Loucy (cell line): ENCODE results near the gene STH.

ENCODE experiments used
- H2AFZ ChIP-seq: fragments of 200-600 bp; sonication (generic); 2 replicates; pipeline ENCODE4 v1.6.0; 2016; ENCODE audit warnings: antibody characterized with exemption, mild to moderate bottlenecking, low read length, moderate library complexity
- H3F3A ChIP-seq: fragments of 200-600 bp; 2 replicates; pipeline ENCODE4 v1.6.0; 2016; ENCODE audit warnings: antibody characterized with exemption, low read depth, mild to moderate bottlenecking
- H3K27me3 ChIP-seq: fragments of 200-600 bp; sonication (generic); 2 replicates; pipeline ENCODE4 v1.6.1; 2014; ENCODE audit warnings: low read length, mild to moderate bottlenecking; ENCODE audit not compliant: insufficient read depth, poor library complexity, severe bottlenecking
- H3K36me3 ChIP-seq: fragments of 200-600 bp; sonication (generic); 2 replicates; pipeline ENCODE4 v1.6.1; 2016; ENCODE audit warnings: low read length; ENCODE audit not compliant: insufficient read depth
- H3K4me1 ChIP-seq: fragments of 200-600 bp; sonication (generic); 2 replicates; pipeline ENCODE4 v1.5.1; 2014; ENCODE audit warnings: low read length, mild to moderate bottlenecking; ENCODE audit not compliant: insufficient read depth, poor library complexity, severe bottlenecking
- H3K4me2 ChIP-seq: fragments of 200-600 bp; sonication (generic); 2 replicates; pipeline ENCODE4 v1.6.0; 2014; ENCODE audit warnings: antibody characterized with exemption, low read length, low read depth, mild to moderate bottlenecking; ENCODE audit not compliant: poor library complexity, severe bottlenecking
- H3K4me3 ChIP-seq: fragments of 200-600 bp; sonication (generic); 2 replicates; pipeline ENCODE4 v1.5.1; 2014; ENCODE audit warnings: low read length, mild to moderate bottlenecking, mixed read lengths; ENCODE audit not compliant: poor library complexity, severe bottlenecking
- H3K79me2 ChIP-seq: fragments of 200-600 bp; sonication (generic); 2 replicates; pipeline ENCODE4 v1.6.1; 2014; ENCODE audit warnings: low read length; ENCODE audit not compliant: insufficient read depth
- H3K9ac ChIP-seq: fragments of 200-600 bp; sonication (generic); 2 replicates; pipeline ENCODE4 v1.6.0; 2014; ENCODE audit warnings: mild to moderate bottlenecking, low read depth, low read length, moderate library complexity; ENCODE audit not compliant: poor library complexity, severe bottlenecking
- H3K9me2 ChIP-seq: fragments of 200-600 bp; sonication (generic); replicated peaks from 2 replicates; pipeline ENCODE4 v1.6.1; 2016; ENCODE audit warnings: low read depth, low read length, mixed read lengths
- H3K9me3 ChIP-seq: fragments of 200-600 bp; sonication (generic); 2 replicates; pipeline ENCODE4 v1.6.1; 2014; ENCODE audit warnings: mild to moderate bottlenecking, antibody characterized with exemption, low read length, low read depth; ENCODE audit not compliant: insufficient read depth
- H4K20me1 ChIP-seq: fragments of 200-600 bp; sonication (generic); 2 replicates; pipeline ENCODE4 v1.6.0; 2014; ENCODE audit warnings: antibody characterized with exemption, low read length, mild to moderate bottlenecking; ENCODE audit not compliant: insufficient read depth, poor library complexity, severe bottlenecking
- EZH2phosphoT487 ChIP-seq: fragments of 200-600 bp; IDR thresholded peaks from 2 replicates; pipeline ENCODE4 v1.6.1; 2018; ENCODE audit warnings: antibody characterized with exemption, mild to moderate bottlenecking, moderate library complexity, borderline replicate concordance
- TF ChIP-seq, protein P1 (sequence below): fragments of 200-600 bp; sonication (generic); conservative IDR thresholded peaks from 2 replicates; pipeline ENCODE4 v1.5.1; 2014; ENCODE audit warnings: mild to moderate bottlenecking, antibody characterized with exemption, low read length

STH gene

DNA sequence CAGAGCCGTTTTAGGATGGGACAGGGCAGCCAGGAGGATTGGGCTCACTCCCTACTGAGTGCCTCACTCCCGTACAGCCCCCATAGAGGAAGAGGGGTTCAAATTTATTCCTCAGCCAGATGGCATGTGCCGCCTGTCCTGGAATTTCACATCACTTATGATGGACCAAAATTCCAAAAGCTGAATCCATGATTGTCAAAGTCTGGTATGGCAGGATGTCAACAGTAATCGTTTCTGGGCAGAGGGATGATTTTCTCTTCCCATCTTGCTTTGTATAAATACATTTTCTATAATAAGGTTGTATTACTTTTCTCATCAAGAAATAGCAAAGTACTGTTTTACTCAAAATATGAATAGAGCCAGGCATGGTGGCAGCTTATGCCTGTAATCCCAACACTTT is 38.7 kb upstream of the STH start:
- Histone ChIP-seq H3K36me3 (no peaks in the 10 kb centered on the region), H3K9ac (no peak overlapping the region), H3K4me1 (peaks cover 6% of the 10 kb centered on the region), H2AFZ (no peak overlapping the region), H3K9me2 (no peaks in the 10 kb centered on the region), H3K27me3 (no peaks in the 10 kb centered on the region), H3F3A (no peaks in the 10 kb centered on the region), H3K9me3 (no peaks in the 10 kb centered on the region), H3K79me2 (no peaks in the 10 kb centered on the region), H4K20me1 (no peaks in the 10 kb centered on the region), H3K4me3 (no peak overlapping the region), H3K4me2 (no peak overlapping the region)
- TF ChIP-seq, protein P1, sequence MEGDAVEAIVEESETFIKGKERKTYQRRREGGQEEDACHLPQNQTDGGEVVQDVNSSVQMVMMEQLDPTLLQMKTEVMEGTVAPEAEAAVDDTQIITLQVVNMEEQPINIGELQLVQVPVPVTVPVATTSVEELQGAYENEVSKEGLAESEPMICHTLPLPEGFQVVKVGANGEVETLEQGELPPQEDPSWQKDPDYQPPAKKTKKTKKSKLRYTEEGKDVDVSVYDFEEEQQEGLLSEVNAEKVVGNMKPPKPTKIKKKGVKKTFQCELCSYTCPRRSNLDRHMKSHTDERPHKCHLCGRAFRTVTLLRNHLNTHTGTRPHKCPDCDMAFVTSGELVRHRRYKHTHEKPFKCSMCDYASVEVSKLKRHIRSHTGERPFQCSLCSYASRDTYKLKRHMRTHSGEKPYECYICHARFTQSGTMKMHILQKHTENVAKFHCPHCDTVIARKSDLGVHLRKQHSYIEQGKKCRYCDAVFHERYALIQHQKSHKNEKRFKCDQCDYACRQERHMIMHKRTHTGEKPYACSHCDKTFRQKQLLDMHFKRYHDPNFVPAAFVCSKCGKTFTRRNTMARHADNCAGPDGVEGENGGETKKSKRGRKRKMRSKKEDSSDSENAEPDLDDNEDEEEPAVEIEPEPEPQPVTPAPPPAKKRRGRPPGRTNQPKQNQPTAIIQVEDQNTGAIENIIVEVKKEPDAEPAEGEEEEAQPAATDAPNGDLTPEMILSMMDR, result no peak
- no peak for TF ChIP-seq EZH2phosphoT487

DNA sequence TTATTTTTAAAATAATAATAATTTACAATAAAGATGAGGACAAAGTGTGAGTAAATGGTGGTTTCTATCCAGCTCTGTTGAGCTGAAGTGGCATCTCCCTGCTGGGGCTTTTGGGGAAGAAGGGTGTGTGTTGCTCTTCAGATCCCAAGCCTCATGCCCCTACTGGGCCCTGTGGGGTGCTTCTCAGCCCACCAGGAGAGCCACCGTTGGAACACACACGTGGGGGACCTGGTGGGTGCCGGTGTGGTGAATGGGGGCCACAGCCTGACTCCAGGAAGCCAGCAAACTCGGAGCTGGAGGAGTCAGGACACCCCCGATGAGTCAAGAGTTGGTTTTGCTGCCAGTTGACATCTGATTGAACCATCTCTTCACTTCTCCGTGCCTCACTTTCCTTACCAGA is 37.8 kb upstream of the STH start:
- no peaks in the 10 kb centered on the region for H3K27me3 ChIP-seq
- H2AFZ ChIP-seq, result no peak overlapping the region
- H3K36me3 ChIP-seq, result no peaks in the 10 kb centered on the region
- no peaks in the 10 kb centered on the region for H4K20me1 ChIP-seq
- H3K4me1 ChIP-seq, result peaks cover 6% of the 10 kb centered on the region
- H3K79me2 ChIP-seq, result no peaks in the 10 kb centered on the region
- TF ChIP-seq, protein P1, result no peak
- no peak for TF ChIP-seq EZH2phosphoT487
- H3K9ac ChIP-seq, result no peak overlapping the region
- H3K9me3 ChIP-seq, result no peaks in the 10 kb centered on the region
- no peak overlapping the region for H3K4me3 ChIP-seq
- H3K4me2 ChIP-seq, result no peak overlapping the region
- no peaks in the 10 kb centered on the region for H3F3A ChIP-seq
- no peaks in the 10 kb centered on the region for H3K9me2 ChIP-seq

DNA sequence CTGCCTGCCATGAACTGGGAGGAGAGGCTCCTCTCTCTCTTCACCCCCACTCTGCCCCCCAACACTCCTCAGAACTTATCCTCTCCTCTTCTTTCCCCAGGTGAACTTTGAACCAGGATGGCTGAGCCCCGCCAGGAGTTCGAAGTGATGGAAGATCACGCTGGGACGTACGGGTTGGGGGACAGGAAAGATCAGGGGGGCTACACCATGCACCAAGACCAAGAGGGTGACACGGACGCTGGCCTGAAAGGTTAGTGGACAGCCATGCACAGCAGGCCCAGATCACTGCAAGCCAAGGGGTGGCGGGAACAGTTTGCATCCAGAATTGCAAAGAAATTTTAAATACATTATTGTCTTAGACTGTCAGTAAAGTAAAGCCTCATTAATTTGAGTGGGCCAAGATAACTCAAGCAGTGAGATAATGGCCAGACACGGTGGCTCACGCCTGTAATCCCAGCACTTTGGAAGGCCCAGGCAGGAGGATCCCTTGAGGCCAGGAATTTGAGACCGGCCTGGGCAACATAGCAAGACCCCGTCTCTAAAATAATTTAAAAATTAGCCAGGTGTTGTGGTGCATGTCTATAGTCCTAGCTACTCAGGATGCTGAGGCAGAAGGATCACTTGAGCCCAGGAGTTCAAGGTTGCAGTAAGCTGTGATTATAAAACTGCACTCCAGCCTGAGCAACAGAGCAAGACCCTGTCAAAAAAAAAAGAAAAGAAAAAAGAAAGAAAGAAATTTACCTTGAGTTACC is 36.7 kb upstream of the STH start:
- H4K20me1 ChIP-seq, result no peaks in the 10 kb centered on the region
- no peaks in the 10 kb centered on the region for H3K27me3 ChIP-seq
- no peaks in the 10 kb centered on the region for H3K9me3 ChIP-seq
- peaks cover 4% of the 10 kb centered on the region for H3K4me1 ChIP-seq
- H2AFZ ChIP-seq, result no peak overlapping the region
- TF ChIP-seq, protein P1, result no peak
- no peak for TF ChIP-seq EZH2phosphoT487
- H3K4me2 ChIP-seq, result no peak overlapping the region
- H3K9me2 ChIP-seq, result no peaks in the 10 kb centered on the region
- H3F3A ChIP-seq, result no peaks in the 10 kb centered on the region
- no peaks in the 10 kb centered on the region for H3K79me2 ChIP-seq
- H3K9ac ChIP-seq, result no peak overlapping the region
- H3K36me3 ChIP-seq, result no peaks in the 10 kb centered on the region
- H3K4me3 ChIP-seq, result no peak overlapping the region
